Neuronal stem cell (in vitro differentiated cells): ENCODE results near the gene OTOP3.

Source experiments
- DNase-seq: peaks from one replicate; pipeline ENCODE4 v3.0.0-alpha.2; 2013; ENCODE audit warnings: low spot score
- H2AFZ ChIP-seq: one replicate; pipeline ENCODE4 v1.6.1; 2013; ENCODE audit warnings: mild to moderate bottlenecking, low read length, inconsistent platforms
- H2AK5ac ChIP-seq: 2 replicates; pipeline ENCODE4 v1.6.1; 2013; ENCODE audit warnings: low read depth, mild to moderate bottlenecking, inconsistent platforms, low read length, moderate library complexity, mixed read lengths
- H2BK120ac ChIP-seq: 2 replicates; pipeline ENCODE4 v1.6.1; 2013; ENCODE audit warnings: low read depth, mild to moderate bottlenecking, inconsistent platforms, low read length, moderate library complexity, mixed read lengths
- H2BK12ac ChIP-seq: one replicate; pipeline ENCODE4 v1.6.1; 2013; ENCODE audit warnings: low read length, inconsistent platforms
- H2BK15ac ChIP-seq: 2 replicates; pipeline ENCODE4 v1.6.1; 2013; ENCODE audit warnings: mild to moderate bottlenecking, low read length, inconsistent platforms, mixed read lengths
- H2BK5ac ChIP-seq: one replicate; pipeline ENCODE4 v1.6.1; 2013; ENCODE audit warnings: inconsistent platforms, mild to moderate bottlenecking, low read length, moderate library complexity
- H3K14ac ChIP-seq: one replicate; pipeline ENCODE4 v1.6.1; 2013; ENCODE audit warnings: low read length, inconsistent platforms
- H3K18ac ChIP-seq: 2 replicates; pipeline ENCODE4 v1.6.1; 2013; ENCODE audit warnings: low read length, inconsistent platforms
- H3K23ac ChIP-seq: 2 replicates; pipeline ENCODE4 v1.6.1; 2013; ENCODE audit warnings: low read depth, mild to moderate bottlenecking, mixed read lengths, low read length, inconsistent platforms; ENCODE audit not compliant: poor library complexity
- H3K27ac ChIP-seq: replicated peaks from 3 replicates; pipeline ENCODE4 v1.5.1; 2013; ENCODE audit warnings: low read length, inconsistent platforms
- H3K27me3 ChIP-seq, 3 experiments: 2 replicates each; pipeline ENCODE4 v1.6.1; 2013; ENCODE audit warnings: low read length in 3 of 3, mild to moderate bottlenecking in 2 of 3, inconsistent platforms in 1 of 3, low read depth in 1 of 3, mixed read lengths in 1 of 3, moderate library complexity in 1 of 3; ENCODE audit not compliant: control insufficient read depth in 3 of 3, insufficient read depth in 3 of 3
- H3K36me3 ChIP-seq, 2 donors: replicated peaks in 1 of 2; 2 replicates each; pipeline ENCODE4 v1.6.1; 2013; ENCODE audit warnings: low read length in 2 of 2; ENCODE audit not compliant: control insufficient read depth in 2 of 2, insufficient read depth in 2 of 2
- H3K4ac ChIP-seq: 2 replicates; pipeline ENCODE4 v1.6.1; 2013; ENCODE audit warnings: inconsistent platforms, mild to moderate bottlenecking, low read length, moderate library complexity
- H3K4me1 ChIP-seq, 2 donors: 1 replicate in 1 of 2; 2 replicates in 1 of 2; pipeline ENCODE4 v1.6.1; 2013; ENCODE audit warnings: low read length in 2 of 2, low read depth in 1 of 2; ENCODE audit not compliant: control insufficient read depth in 2 of 2, insufficient read depth in 1 of 2
- H3K4me2 ChIP-seq: one replicate; pipeline ENCODE4 v1.6.1; 2013; ENCODE audit warnings: mild to moderate bottlenecking, low read length, inconsistent platforms; ENCODE audit not compliant: insufficient read depth, poor library complexity, severe bottlenecking
- H3K4me3 ChIP-seq, 2 donors: 2 replicates each; pipeline ENCODE4 v1.5.1; 2013; ENCODE audit warnings: low read length in 2 of 2, mild to moderate bottlenecking in 2 of 2, inconsistent platforms in 1 of 2, moderate library complexity in 1 of 2
- H3K79me1 ChIP-seq: one replicate; pipeline ENCODE4 v1.6.1; 2013; ENCODE audit warnings: low read depth, mild to moderate bottlenecking, inconsistent platforms, low read length, moderate library complexity
- H3K9ac ChIP-seq: one replicate; pipeline ENCODE4 v1.6.1; 2013; ENCODE audit warnings: mild to moderate bottlenecking, low read depth, low read length, inconsistent platforms; ENCODE audit not compliant: poor library complexity
- H3K9me3 ChIP-seq, 2 donors: replicated peaks in 1 of 2; 2 replicates each; pipeline versions ENCODE3 to v1.6.1; 2013; ENCODE audit warnings: low read length in 2 of 2, mild to moderate bottlenecking in 2 of 2, inconsistent platforms in 1 of 2, low read depth in 1 of 2, mixed read lengths in 1 of 2, moderate library complexity in 1 of 2; ENCODE audit not compliant: control insufficient read depth in 2 of 2, insufficient read depth in 1 of 2
- H4K8ac ChIP-seq: one replicate; pipeline ENCODE4 v1.6.1; 2013; ENCODE audit warnings: low read depth, mild to moderate bottlenecking, inconsistent platforms, low read length, moderate library complexity
- H4K91ac ChIP-seq: one replicate; pipeline ENCODE4 v1.6.1; 2013; ENCODE audit warnings: low read length, low read depth, mild to moderate bottlenecking, inconsistent platforms; ENCODE audit not compliant: poor library complexity
- WGBS, 2 donors: extraction: QIAGEN DNeasy Blood & Tissue Kit; methylation state at CpG; one replicate each; pipeline ENCODE4 v1.1.7; 2013; ENCODE audit warnings: missing lambda C conversion rate in 2 of 2, mixed read lengths in 1 of 2; ENCODE audit not compliant: insufficient read length in 2 of 2, insufficient replicate concordance in 1 of 2; ENCODE audit errors: extremely low coverage in 2 of 2; 5-methylcytosine and 5-hydroxymethylcytosine counted together

Gene OTOP3

GRCh38 chr17:74941128-74941725, 5.5 kb downstream of the OTOP3 start:
- no peak overlapping the region for H3K18ac ChIP-seq
- no peak overlapping the region for H2BK120ac ChIP-seq
- no peak for DNase-seq
- H3K9ac ChIP-seq, result no peak overlapping the region
- no peak overlapping the region for H3K27ac ChIP-seq
- H3K27me3 ChIP-seq, result peaks cover 8 to 86% (median 27%) of the 10 kb centered on the region in 3 experiments
- H2BK5ac ChIP-seq, result no peak overlapping the region
- no peak overlapping the region for H3K4ac ChIP-seq
- H2BK15ac ChIP-seq, result no peak overlapping the region
- H3K4me2 ChIP-seq, result no peak overlapping the region
- no peak overlapping the region for H4K91ac ChIP-seq
- H3K79me1 ChIP-seq, result no peaks in the 10 kb centered on the region
- H3K36me3 ChIP-seq, result no peaks in the 10 kb centered on the region
- H3K4me3 ChIP-seq, result no peak overlapping the region
- WGBS, 2 donors, result no CpG with 5 or more reads among the region's 21 CpGs
- no peak overlapping the region for H4K8ac ChIP-seq
- H3K4me1 ChIP-seq, result no peaks in the 10 kb centered on the region
- H2AFZ ChIP-seq, result no peak overlapping the region
- H2BK12ac ChIP-seq, result no peak overlapping the region
- no peak overlapping the region for H3K14ac ChIP-seq
- no peak overlapping the region for H3K23ac ChIP-seq
- H3K9me3 ChIP-seq, result no peaks in the 10 kb centered on the region
- H2AK5ac ChIP-seq, result no peak overlapping the region

- Histone ChIP-seq H3K27me3 (peaks cover 0 to 80% (median 4%) of the 10 kb centered on the region in 3 experiments), H3K4me1 (no peaks in the 10 kb centered on the region), H4K91ac (no peak overlapping the region), H3K27ac (no peak overlapping the region), H3K4me3 (no peak overlapping the region), H3K4ac (no peak overlapping the region), H2BK12ac (no peak overlapping the region), H2BK5ac (no peak overlapping the region), H3K9ac (no peak overlapping the region), H3K14ac (no peak overlapping the region), H3K23ac (no peak overlapping the region), H3K18ac (no peak overlapping the region), H3K36me3 (no peaks in the 10 kb centered on the region), H2BK120ac (no peak overlapping the region), H3K4me2 (no peak overlapping the region), H4K8ac (no peak overlapping the region), H2AK5ac (no peak overlapping the region), H2AFZ (no peak overlapping the region), H3K79me1 (no peaks in the 10 kb centered on the region), H2BK15ac (no peak overlapping the region), H3K9me3 (no peaks in the 10 kb centered on the region)
- DNase-seq, result no peak
- WGBS, 2 donors, result no CpG with 5 or more reads among the region's 13 CpGs
Observed at GRCh38 chr17:74943808-74944522, 8.3 kb downstream of the OTOP3 start.

- H3K14ac ChIP-seq, result no peak overlapping the region
- no peaks in the 10 kb centered on the region for H3K36me3 ChIP-seq
- no peak overlapping the region for H2AFZ ChIP-seq
- no peak overlapping the region for H4K8ac ChIP-seq
- H3K27ac ChIP-seq, result no peak overlapping the region
- no peaks in the 10 kb centered on the region for H3K4me1 ChIP-seq
- no peak overlapping the region for H3K4me3 ChIP-seq
- H3K4me2 ChIP-seq, result no peak overlapping the region
- H2AK5ac ChIP-seq, result no peak overlapping the region
- H3K18ac ChIP-seq, result no peak overlapping the region
- no peak overlapping the region for H2BK5ac ChIP-seq
- no peak for DNase-seq
- H3K9ac ChIP-seq, result no peak overlapping the region
- H3K79me1 ChIP-seq, result no peaks in the 10 kb centered on the region
- H2BK12ac ChIP-seq, result no peak overlapping the region
- H3K27me3 ChIP-seq, result peaks cover 0 to 81% (median 2%) of the 10 kb centered on the region in 3 experiments
- H3K4ac ChIP-seq, result no peak overlapping the region
- H3K9me3 ChIP-seq, result no peaks in the 10 kb centered on the region
- WGBS, 2 donors, result no CpG with 5 or more reads among the region's 6 CpGs
- H2BK120ac ChIP-seq, result no peak overlapping the region
- H4K91ac ChIP-seq, result no peak overlapping the region
- H2BK15ac ChIP-seq, result no peak overlapping the region
- H3K23ac ChIP-seq, result no peak overlapping the region
Observed at GRCh38 chr17:74945543-74945942, 9.8 kb downstream of the OTOP3 start.

- H4K8ac ChIP-seq, result no peak overlapping the region
- no peak overlapping the region for H2BK12ac ChIP-seq
- H3K9me3 ChIP-seq, result no peaks in the 10 kb centered on the region
- H3K23ac ChIP-seq, result no peak overlapping the region
- no peaks in the 10 kb centered on the region for H3K4me1 ChIP-seq
- H3K27ac ChIP-seq, result no peak overlapping the region
- no CpG with 5 or more reads among the region's 14 CpGs for WGBS, 2 donors
- H2BK120ac ChIP-seq, result no peak overlapping the region
- H3K4ac ChIP-seq, result no peak overlapping the region
- no peak overlapping the region for H3K18ac ChIP-seq
- H3K79me1 ChIP-seq, result no peaks in the 10 kb centered on the region
- H3K9ac ChIP-seq, result no peak overlapping the region
- no peaks in the 10 kb centered on the region for H3K36me3 ChIP-seq
- H3K14ac ChIP-seq, result no peak overlapping the region
- H2AK5ac ChIP-seq, result no peak overlapping the region
- no peak for DNase-seq
- H4K91ac ChIP-seq, result no peak overlapping the region
- H3K27me3 ChIP-seq, result peaks cover 0 to 81% (median 0%) of the 10 kb centered on the region in 3 experiments
- H3K4me2 ChIP-seq, result no peak overlapping the region
- no peak overlapping the region for H2BK5ac ChIP-seq
- no peak overlapping the region for H2AFZ ChIP-seq
- no peak overlapping the region for H3K4me3 ChIP-seq
- no peak overlapping the region for H2BK15ac ChIP-seq
Observed at GRCh38 chr17:74946641-74947040, 10.9 kb downstream of the OTOP3 start.
